Karpas-422 (cell line): ENCODE measurements around the gene ARHGEF4. TPM values are rescaled to one million over a fixed set of nuclear protein-coding genes. Genes with fewer than 3 reads are reported as not detected.

Experiments
- DNase-seq: peaks from one replicate; pipeline ENCODE4 v3.0.0-alpha.2; 2015
- H2AFZ ChIP-seq: fragments of 200-600 bp; sonication (generic); 2 replicates; pipeline ENCODE4 v1.6.1; 2014; ENCODE audit warnings: antibody characterized with exemption, low read length, mixed read lengths
- H3K27ac ChIP-seq: fragments of 200-600 bp; sonication (generic); 2 replicates; pipeline ENCODE4 v1.5.1; 2014; ENCODE audit warnings: mild to moderate bottlenecking, low read length, moderate library complexity
- H3K27me3 ChIP-seq: fragments of 200-600 bp; sonication (generic); 2 replicates; pipeline ENCODE4 v1.6.1; 2014; ENCODE audit warnings: low read length, mixed read lengths
- H3K36me3 ChIP-seq: fragments of 200-600 bp; sonication (generic); 2 replicates; pipeline ENCODE4 v1.6.1; 2014; ENCODE audit warnings: low read length, mixed read lengths; ENCODE audit not compliant: insufficient read depth
- H3K4me1 ChIP-seq: fragments of 200-600 bp; sonication (generic); 2 replicates; pipeline ENCODE4 v1.6.1; 2014; ENCODE audit warnings: mild to moderate bottlenecking, low read length, mixed read lengths
- H3K4me2 ChIP-seq: fragments of 200-600 bp; sonication (generic); 2 replicates; pipeline ENCODE4 v1.6.1; 2014; ENCODE audit warnings: low read length, low read depth, mild to moderate bottlenecking; ENCODE audit not compliant: poor library complexity, severe bottlenecking
- H3K4me3 ChIP-seq: fragments of 200-600 bp; sonication (generic); 2 replicates; pipeline ENCODE4 v1.5.1; 2014; ENCODE audit warnings: mild to moderate bottlenecking, antibody characterized with exemption, low read length, mixed read lengths
- H3K79me2 ChIP-seq: fragments of 200-600 bp; sonication (generic); 2 replicates; pipeline ENCODE4 v1.6.1; 2014; ENCODE audit warnings: mild to moderate bottlenecking, low read length, mixed read lengths
- H3K9ac ChIP-seq: fragments of 200-600 bp; sonication (generic); 2 replicates; pipeline ENCODE4 v1.6.0; 2014; ENCODE audit warnings: low read length
- H3K9me2 ChIP-seq: fragments of 200-600 bp; sonication (generic), shearing (Covaris generic); replicated peaks from 2 replicates; pipeline ENCODE4 v1.6.0; 2014; ENCODE audit warnings: mild to moderate bottlenecking, low read length, moderate library complexity; ENCODE audit not compliant: insufficient read depth
- H3K9me3 ChIP-seq: fragments of 300-700, 200-600 bp; sonication (generic); 2 replicates; pipeline ENCODE4 v1.6.1; 2014; ENCODE audit warnings: low read length, mixed read lengths
- H4K20me1 ChIP-seq: fragments of 200-600 bp; sonication (generic); 2 replicates; pipeline ENCODE4 v1.6.1; 2014; ENCODE audit warnings: mild to moderate bottlenecking, antibody characterized with exemption, low read length, low read depth; ENCODE audit not compliant: insufficient read depth
- total RNA-seq: library from RNA; depleted of rRNA; stranded (reverse); fragments of >200 nt; shearing (Covaris generic); gene quantifications from 2 replicates; pipeline ENCODE4 v1.2.3, GENCODE V29; 2014; ENCODE audit warnings: low replicate concordance

The ARHGEF4 gene
- total RNA-seq, 1 experiment from 2014 or later: not detected

GRCh38 chr2:130827502-130828251, 9.0 kb upstream of the ARHGEF4 start:
- DNase-seq: no peak
- Histone ChIP-seq H2AFZ (no peak overlapping the region), H3K27me3 (no peaks in the 10 kb centered on the region), H3K4me2 (no peak overlapping the region), H4K20me1 (no peaks in the 10 kb centered on the region), H3K9ac (no peak overlapping the region), H3K4me1 (no peaks in the 10 kb centered on the region), H3K36me3 (no peaks in the 10 kb centered on the region), H3K27ac (no peak overlapping the region), H3K9me3 (no peaks in the 10 kb centered on the region), H3K4me3 (no peak overlapping the region), H3K79me2 (no peaks in the 10 kb centered on the region), H3K9me2 (no peaks in the 10 kb centered on the region)

DNA sequence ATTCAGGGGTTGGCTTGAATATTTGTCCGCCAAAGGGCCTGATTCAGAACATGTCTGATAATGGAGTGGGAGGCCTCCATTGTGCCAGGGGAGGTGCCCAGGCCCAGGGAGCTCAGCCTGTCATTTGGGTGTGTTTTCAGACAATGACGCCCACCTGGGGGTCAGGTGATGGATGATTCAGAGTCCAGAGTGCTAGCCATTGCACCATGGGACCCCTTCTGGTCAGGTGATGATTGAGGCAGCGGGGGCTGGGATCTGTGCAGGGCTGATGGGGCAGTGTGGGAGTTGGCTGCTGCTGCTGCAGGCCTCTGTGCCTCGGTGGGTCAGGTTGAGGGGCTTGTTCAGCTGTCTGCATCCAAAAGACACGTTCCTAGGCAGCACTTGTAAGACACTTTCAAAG, 8.3 kb upstream of the ARHGEF4 start:
- Histone ChIP-seq H3K9ac (no peak overlapping the region), H3K9me3 (no peaks in the 10 kb centered on the region), H3K27ac (no peak overlapping the region), H3K4me1 (no peaks in the 10 kb centered on the region), H3K36me3 (no peaks in the 10 kb centered on the region), H3K4me2 (no peak overlapping the region), H2AFZ (no peak overlapping the region), H3K9me2 (no peaks in the 10 kb centered on the region), H3K27me3 (no peaks in the 10 kb centered on the region), H4K20me1 (no peaks in the 10 kb centered on the region), H3K4me3 (no peak overlapping the region), H3K79me2 (no peaks in the 10 kb centered on the region)
- no peak for DNase-seq

- H3K9me3 ChIP-seq: no peaks in the 10 kb centered on the region
- H3K79me2 ChIP-seq: no peaks in the 10 kb centered on the region
- no peaks in the 10 kb centered on the region for H3K4me1 ChIP-seq
- no peaks in the 10 kb centered on the region for H4K20me1 ChIP-seq
- no peak overlapping the region for H3K4me2 ChIP-seq
- no peak for DNase-seq
- no peaks in the 10 kb centered on the region for H3K27me3 ChIP-seq
- no peak overlapping the region for H3K27ac ChIP-seq
- no peaks in the 10 kb centered on the region for H3K36me3 ChIP-seq
- no peaks in the 10 kb centered on the region for H3K9me2 ChIP-seq
- no peak overlapping the region for H3K4me3 ChIP-seq
- H2AFZ ChIP-seq: no peak overlapping the region
- H3K9ac ChIP-seq: no peak overlapping the region
These were observed 7.7 kb upstream of the ARHGEF4 start for GRCh38 chr2:130829015-130829414.

- Histone ChIP-seq H3K9me2 (no peaks in the 10 kb centered on the region), H3K36me3 (no peaks in the 10 kb centered on the region), H4K20me1 (no peaks in the 10 kb centered on the region), H2AFZ (no peak overlapping the region), H3K9ac (no peak overlapping the region), H3K27me3 (no peaks in the 10 kb centered on the region), H3K79me2 (no peaks in the 10 kb centered on the region), H3K27ac (no peak overlapping the region), H3K4me3 (no peak overlapping the region), H3K4me1 (no peaks in the 10 kb centered on the region), H3K4me2 (no peak overlapping the region), H3K9me3 (no peaks in the 10 kb centered on the region)
- DNase-seq: no peak
These were observed 6.2 kb upstream of the ARHGEF4 start for GRCh38 chr2:130830538-130830937.

DNA sequence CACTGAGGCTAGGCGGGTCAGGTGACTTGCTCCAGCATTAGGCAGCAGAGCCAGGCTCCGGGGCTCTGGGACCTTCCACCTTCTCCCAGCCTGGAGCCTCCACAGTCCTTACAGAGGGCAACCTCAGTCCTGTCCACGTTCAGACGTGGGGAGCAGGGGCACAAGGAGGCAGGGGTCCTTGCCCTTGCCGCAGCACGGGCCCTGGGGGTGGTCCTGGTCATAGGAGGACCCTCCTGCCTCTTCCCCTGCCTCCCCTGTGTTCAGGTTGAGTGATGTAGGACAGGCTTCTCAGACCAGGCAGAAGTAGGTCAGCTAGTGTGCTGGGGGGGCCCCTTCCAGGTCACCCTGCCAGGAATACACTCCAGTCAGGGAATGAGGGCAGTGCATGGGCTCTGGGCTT, 5.4 kb upstream of the ARHGEF4 start:
- H3K9me2 ChIP-seq: no peaks in the 10 kb centered on the region
- H3K27me3 ChIP-seq: no peaks in the 10 kb centered on the region
- H3K4me2 ChIP-seq: no peak overlapping the region
- H3K4me1 ChIP-seq: no peaks in the 10 kb centered on the region
- no peaks in the 10 kb centered on the region for H4K20me1 ChIP-seq
- no peak overlapping the region for H2AFZ ChIP-seq
- H3K27ac ChIP-seq: no peak overlapping the region
- H3K9me3 ChIP-seq: no peaks in the 10 kb centered on the region
- H3K4me3 ChIP-seq: no peak overlapping the region
- no peaks in the 10 kb centered on the region for H3K79me2 ChIP-seq
- no peak for DNase-seq
- no peak overlapping the region for H3K9ac ChIP-seq
- no peaks in the 10 kb centered on the region for H3K36me3 ChIP-seq

GRCh38 chr2:130832296-130832940, 4.3 kb upstream of the ARHGEF4 start:
- no peak for DNase-seq
- Histone ChIP-seq H3K4me2 (no peak overlapping the region), H3K9me2 (no peaks in the 10 kb centered on the region)

GRCh38 chr2:130834091-130834930, 2.4 kb upstream of the ARHGEF4 start:
- no peak overlapping the region for H3K27ac ChIP-seq
- no peaks in the 10 kb centered on the region for H3K4me1 ChIP-seq
- H3K79me2 ChIP-seq: no peaks in the 10 kb centered on the region
- H4K20me1 ChIP-seq: no peaks in the 10 kb centered on the region
- DNase-seq: no peak
- H3K36me3 ChIP-seq: no peaks in the 10 kb centered on the region
- H3K9me2 ChIP-seq: no peaks in the 10 kb centered on the region
- no peaks in the 10 kb centered on the region for H3K27me3 ChIP-seq
- H3K4me2 ChIP-seq: no peak overlapping the region
- no peak overlapping the region for H2AFZ ChIP-seq
- no peak overlapping the region for H3K9ac ChIP-seq
- H3K4me3 ChIP-seq: no peak overlapping the region
- no peaks in the 10 kb centered on the region for H3K9me3 ChIP-seq

More at GRCh38 chr2:130832296-130832940, 4.3 kb upstream of the ARHGEF4 start:
- Histone ChIP-seq H3K4me1 (no peaks in the 10 kb centered on the region), H3K4me3 (no peak overlapping the region), H4K20me1 (no peaks in the 10 kb centered on the region), H3K79me2 (no peaks in the 10 kb centered on the region), H3K9me3 (no peaks in the 10 kb centered on the region), H3K27me3 (no peaks in the 10 kb centered on the region), H3K27ac (no peak overlapping the region), H3K36me3 (no peaks in the 10 kb centered on the region), H2AFZ (no peak overlapping the region), H3K9ac (no peak overlapping the region)
